ENCODE data around the gene ACVRL1. TPM values are rescaled to one million over a fixed set of nuclear protein-coding genes. Genes with fewer than 3 reads are reported as not detected.

The ACVRL1 gene
- total and polyA plus RNA-seq, 10 of the 15 experiments (the other 5 are each of a cell fraction or from before 2014, with no cell fraction given): not detected

GRCh38 chr12:51915951-51916350, 8.6 kb downstream of the ACVRL1 start:
- TF ChIP-seq KLF5 (IDR thresholded peaks at IDR 0.05; ENCODE audit: partially characterized antibody) (no peak), NRF1 (conservative IDR thresholded peaks at IDR 0.05; ENCODE audit: low read depth, low read length) (no peak), JUNB (IDR thresholded peaks at IDR 0.05) (no peak), NBN (IDR thresholded peaks at IDR 0.05) (no peak), TAF1 (IDR thresholded peaks at IDR 0.05; ENCODE audit: borderline replicate concordance, low read depth, low read length) (no peak), SREBF1 (IDR thresholded peaks at IDR 0.05; ENCODE audit: low read length) (no peak), ESRRA (IDR thresholded peaks at IDR 0.05; ENCODE audit: low read length) (no peak), FOXK2 (IDR thresholded peaks at IDR 0.05) (no peak), BRCA1 (IDR thresholded peaks at IDR 0.05; ENCODE audit: low read depth, low read length) (no peak)
- TF ChIP-seq, protein P1, sequence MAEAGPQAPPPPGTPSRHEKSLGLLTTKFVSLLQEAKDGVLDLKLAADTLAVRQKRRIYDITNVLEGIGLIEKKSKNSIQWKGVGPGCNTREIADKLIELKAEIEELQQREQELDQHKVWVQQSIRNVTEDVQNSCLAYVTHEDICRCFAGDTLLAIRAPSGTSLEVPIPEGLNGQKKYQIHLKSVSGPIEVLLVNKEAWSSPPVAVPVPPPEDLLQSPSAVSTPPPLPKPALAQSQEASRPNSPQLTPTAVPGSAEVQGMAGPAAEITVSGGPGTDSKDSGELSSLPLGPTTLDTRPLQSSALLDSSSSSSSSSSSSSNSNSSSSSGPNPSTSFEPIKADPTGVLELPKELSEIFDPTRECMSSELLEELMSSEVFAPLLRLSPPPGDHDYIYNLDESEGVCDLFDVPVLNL (IDR thresholded peaks at IDR 0.05; ENCODE audit: low read depth, low read length): no peak
- TF ChIP-seq, protein P2, sequence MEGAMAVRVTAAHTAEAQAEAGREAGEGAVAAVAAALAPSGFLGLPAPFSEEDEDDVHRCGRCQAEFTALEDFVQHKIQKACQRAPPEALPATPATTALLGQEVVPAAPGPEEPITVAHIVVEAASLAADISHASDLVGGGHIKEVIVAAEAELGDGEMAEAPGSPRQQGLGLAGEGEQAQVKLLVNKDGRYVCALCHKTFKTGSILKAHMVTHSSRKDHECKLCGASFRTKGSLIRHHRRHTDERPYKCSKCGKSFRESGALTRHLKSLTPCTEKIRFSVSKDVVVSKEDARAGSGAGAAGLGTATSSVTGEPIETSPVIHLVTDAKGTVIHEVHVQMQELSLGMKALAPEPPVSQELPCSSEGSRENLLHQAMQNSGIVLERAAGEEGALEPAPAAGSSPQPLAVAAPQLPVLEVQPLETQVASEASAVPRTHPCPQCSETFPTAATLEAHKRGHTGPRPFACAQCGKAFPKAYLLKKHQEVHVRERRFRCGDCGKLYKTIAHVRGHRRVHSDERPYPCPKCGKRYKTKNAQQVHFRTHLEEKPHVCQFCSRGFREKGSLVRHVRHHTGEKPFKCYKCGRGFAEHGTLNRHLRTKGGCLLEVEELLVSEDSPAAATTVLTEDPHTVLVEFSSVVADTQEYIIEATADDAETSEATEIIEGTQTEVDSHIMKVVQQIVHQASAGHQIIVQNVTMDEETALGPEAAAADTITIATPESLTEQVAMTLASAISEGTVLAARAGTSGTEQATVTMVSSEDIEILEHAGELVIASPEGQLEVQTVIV (IDR thresholded peaks at IDR 0.05; ENCODE audit: borderline replicate concordance, partially characterized antibody): no peak
- ChIA-PET CTCF (interaction anchor here (1.3 kb wide), 1 partner anchor 11 kb away, joined by 3 read pairs; no protein-coding TSS in a partner anchor), SMC1A (ENCODE audit: uncharacterized antibody, unreplicated experiment) (no interaction called here), POLR2A (no interaction called here), RAD21 (ENCODE audit: unreplicated experiment) (no interaction called here)
- DNase-seq (ENCODE audit: low read depth, low spot score) (no peak), ATAC-seq (no peak), FAIRE-seq (no peak)
- BruUV-seq (replicated peaks): no TSS peak
- H3K9ac ChIP-seq (ENCODE audit: control insufficient read depth, insufficient read depth, low read length): no peak overlapping the region
- no peaks in the 10 kb centered on the region for H4K20me1 ChIP-seq (ENCODE audit: control insufficient read depth, insufficient read depth)
- H3K9me3 ChIP-seq (replicated peaks; ENCODE audit: control insufficient read depth, insufficient read depth, low read length): no peaks in the 10 kb centered on the region
- peaks cover 0 to 4% of the 10 kb centered on the region in 2 experiments; a peak in 3 of 4 replicates for H3K27me3 ChIP-seq (replicated peaks in 1 of 2; ENCODE audit: control insufficient read depth in 2 of 2, insufficient read depth in 2 of 2, low read length in 1 of 2)
- no peak overlapping the region for H3K4me3 ChIP-seq
- in situ Hi-C loops (cut with MboI) (no loop called here), intact Hi-C loops (cut with micrococcal nuclease; ENCODE audit: unreplicated experiment) (no loop called here)
- H3K79me2 ChIP-seq (ENCODE audit: control insufficient read depth, insufficient read depth, low read length): no peaks in the 10 kb centered on the region
- no peaks in the 10 kb centered on the region for H3K36me3 ChIP-seq (ENCODE audit: control insufficient read depth in 2 of 2, insufficient read depth in 2 of 2, low read length in 1 of 2)
- H3K4me2 ChIP-seq (ENCODE audit: control insufficient read depth, insufficient read depth): no peak overlapping the region
- H2AFZ ChIP-seq (ENCODE audit: control insufficient read depth, low read depth, low read length): no peak overlapping the region
- 66% methylated on average over 11 of the region's 11 CpGs for WGBS (ENCODE audit: insufficient coverage, insufficient replicate concordance, low lambda C conversion rate, missing lambda C conversion rate)
- peaks cover 14% of the 10 kb centered on the region for H3K4me1 ChIP-seq (ENCODE audit: control insufficient read depth, insufficient read depth, low read length)
- H3K27ac ChIP-seq (ENCODE audit: control insufficient read depth, insufficient read depth): no peak overlapping the region

Measured in GM12878 (cell line).